Duodenal mucosa (tissue), 2 donors: ENCODE data around the gene PTBP2.
"Not testable (repeated sequence)": the region's sequence is repeated elsewhere in the genome, so short reads cannot be mapped to it uniquely, and the experiment has no call there.

Source experiments
- H3K27ac ChIP-seq: one replicate; pipeline ENCODE4 v1.7.0; 2013; ENCODE audit warnings: low read depth, low read length
- H3K27me3 ChIP-seq, 2 donors: one replicate each; pipeline ENCODE4 v1.7.0; 2013; ENCODE audit warnings: low read length in 2 of 2, control low read depth in 1 of 2; ENCODE audit not compliant: insufficient read depth in 2 of 2, control insufficient read depth in 1 of 2
- H3K36me3 ChIP-seq, 2 donors: one replicate each; pipeline ENCODE4 v1.7.0; 2013; ENCODE audit warnings: low read length in 2 of 2, control low read depth in 1 of 2; ENCODE audit not compliant: insufficient read depth in 2 of 2, control insufficient read depth in 1 of 2
- H3K4me1 ChIP-seq, 2 donors: one replicate each; pipeline ENCODE4 v1.7.0; 2013; ENCODE audit warnings: low read length in 2 of 2, control low read depth in 1 of 2; ENCODE audit not compliant: insufficient read depth in 2 of 2, control insufficient read depth in 1 of 2
- H3K4me3 ChIP-seq, 2 donors: one replicate each; pipeline ENCODE4 v1.7.0; 2013; ENCODE audit warnings: low read length in 2 of 2, low read depth in 1 of 2
- H3K9ac ChIP-seq, 2 donors: one replicate each; pipeline ENCODE4 v1.7.0; 2013; ENCODE audit warnings: low read length in 2 of 2, low read depth in 1 of 2
- H3K9me3 ChIP-seq, 2 donors: one replicate each; pipeline ENCODE4 v1.7.0; 2013; ENCODE audit warnings: low read length in 2 of 2, control low read depth in 1 of 2; ENCODE audit not compliant: control insufficient read depth in 1 of 2

The PTBP2 gene

GRCh38 chr1:96727860-96728259 is 6.3 kb downstream of the PTBP2 start:
- Histone ChIP-seq H3K4me1 (peaks cover 6 to 18% of the 10 kb centered on the region in 2 donors), H3K27ac (no peak overlapping the region), H3K4me3 (no peak overlapping the region), H3K27me3 (no peaks in the 10 kb centered on the region), H3K36me3 (no peaks in the 10 kb centered on the region), H3K9ac (no peak overlapping the region), H3K9me3 (no peaks in the 10 kb centered on the region)

- H3K36me3 ChIP-seq, result peaks cover 0 to 3% of the 10 kb centered on the region in 2 donors
- no peak overlapping the region for H3K9ac ChIP-seq
- no peaks in the 10 kb centered on the region for H3K9me3 ChIP-seq
- H3K4me1 ChIP-seq, result peaks cover 0 to 10% of the 10 kb centered on the region in 2 donors
- H3K27me3 ChIP-seq, result no peaks in the 10 kb centered on the region
- no peak overlapping the region for H3K4me3 ChIP-seq
- no peak overlapping the region for H3K27ac ChIP-seq
Observed at GRCh38 chr1:96730574-96731298, 9.2 kb downstream of the PTBP2 start.

- no peak overlapping the region for H3K27ac ChIP-seq
- no peaks in the 10 kb centered on the region for H3K4me1 ChIP-seq
Observed at GRCh38 chr1:96741335-96741734, 19.8 kb downstream of the PTBP2 start.

GRCh38 chr1:96746440-96747420 is 25.1 kb downstream of the PTBP2 start:
- H3K36me3 ChIP-seq, result no peaks in the 10 kb centered on the region
- no peaks in the 10 kb centered on the region for H3K9me3 ChIP-seq
- no peaks in the 10 kb centered on the region for H3K27me3 ChIP-seq
- no peaks in the 10 kb centered on the region for H3K4me1 ChIP-seq
- H3K9ac ChIP-seq, result no peak overlapping the region
- H3K4me3 ChIP-seq, result no peak overlapping the region
- H3K27ac ChIP-seq, result no peak overlapping the region

More at GRCh38 chr1:96741335-96741734, 19.8 kb downstream of the PTBP2 start:
- Histone ChIP-seq H3K27me3 (no peaks in the 10 kb centered on the region), H3K36me3 (no peaks in the 10 kb centered on the region), H3K4me3 (no peak overlapping the region), H3K9ac (no peak overlapping the region), H3K9me3 (no peaks in the 10 kb centered on the region)

- H3K4me1 ChIP-seq, result no peaks in the 10 kb centered on the region
- H3K27ac ChIP-seq, result no peak overlapping the region
- H3K4me3 ChIP-seq, result no peak overlapping the region
- no peaks in the 10 kb centered on the region for H3K9me3 ChIP-seq
- H3K9ac ChIP-seq, result no peak overlapping the region
- peaks cover 1 to 2% of the 10 kb centered on the region in 2 donors for H3K36me3 ChIP-seq
- H3K27me3 ChIP-seq, result no peaks in the 10 kb centered on the region
Observed at GRCh38 chr1:96747565-96747964, 26.0 kb downstream of the PTBP2 start.

GRCh38 chr1:96748078-96748477 is 26.5 kb downstream of the PTBP2 start:
- H3K27me3 ChIP-seq, result no peaks in the 10 kb centered on the region
- no peaks in the 10 kb centered on the region for H3K9me3 ChIP-seq
- H3K4me1 ChIP-seq, result no peaks in the 10 kb centered on the region
- no peak overlapping the region for H3K4me3 ChIP-seq
- H3K27ac ChIP-seq, result no peak overlapping the region
- H3K36me3 ChIP-seq, result peaks cover 7% of the 10 kb centered on the region in 2 donors
- no peak overlapping the region for H3K9ac ChIP-seq

GRCh38 chr1:96749618-96750017 is 28.0 kb downstream of the PTBP2 start:
- Histone ChIP-seq H3K36me3 (peaks cover 9 to 19% of the 10 kb centered on the region in 2 donors), H3K4me1 (no peaks in the 10 kb centered on the region), H3K9me3 (no peaks in the 10 kb centered on the region), H3K9ac (no peak overlapping the region), H3K27me3 (no peaks in the 10 kb centered on the region), H3K4me3 (no peak overlapping the region), H3K27ac (no peak overlapping the region)

GRCh38 chr1:96752394-96752793 is 30.8 kb downstream of the PTBP2 start:
- Histone ChIP-seq H3K27ac (no peak overlapping the region), H3K4me1 (no peaks in the 10 kb centered on the region), H3K9me3 (no peaks in the 10 kb centered on the region), H3K36me3 (peaks cover 9 to 26% of the 10 kb centered on the region in 2 donors), H3K27me3 (no peaks in the 10 kb centered on the region), H3K4me3 (no peak overlapping the region), H3K9ac (no peak overlapping the region)

GRCh38 chr1:96756789-96757188 is 35.2 kb downstream of the PTBP2 start:
- H3K36me3 ChIP-seq, result peaks cover 9 to 26% of the 10 kb centered on the region in 2 donors
- no peaks in the 10 kb centered on the region for H3K9me3 ChIP-seq
- H3K4me1 ChIP-seq, result no peaks in the 10 kb centered on the region
- H3K9ac ChIP-seq, result no peak overlapping the region
- H3K27me3 ChIP-seq, result no peaks in the 10 kb centered on the region
- no peak overlapping the region for H3K27ac ChIP-seq
- H3K4me3 ChIP-seq, result no peak overlapping the region

- H3K27ac ChIP-seq, H3K9ac ChIP-seq, H3K4me3 ChIP-seq, H3K27me3 ChIP-seq, H3K9me3 ChIP-seq, H3K36me3 ChIP-seq, H3K4me1 ChIP-seq: not testable (repeated sequence)
Observed at GRCh38 chr1:96762586-96762985, 41.0 kb downstream of the PTBP2 start.
